Coronary artery (tissue), 2 donors: ENCODE results near the gene SORCS3.

Experiments
- DNase-seq: peaks from one replicate; pipeline ENCODE4 v3.0.0-alpha.2; 2017; ENCODE audit warnings: low spot score
- H3K27ac ChIP-seq, 2 donors: fragments of 200-600 bp; sonication (generic); one replicate each; pipeline ENCODE4 v1.5.1; 2016 to 2019
- H3K4me3 ChIP-seq: fragments of 200-600 bp; sonication (generic); 2 replicates; pipeline ENCODE4 v1.5.1; 2016; ENCODE audit warnings: mild to moderate bottlenecking, moderate library complexity
- CTCF ChIP-seq: fragments of 200-600 bp; sonication (generic); IDR thresholded peaks from one replicate; pipeline ENCODE4 v1.5.1; 2019; ENCODE audit warnings: antibody characterized with exemption

Gene SORCS3

GRCh38 chr10:105253515-105254212 is 612.6 kb downstream of the SORCS3 start:
- no peak for DNase-seq
- no peak overlapping the region for H3K4me3 ChIP-seq
- TF ChIP-seq CTCF = no peak
- no peak overlapping the region for H3K27ac ChIP-seq

- DNase-seq = no peak
- no peak overlapping the region for H3K4me3 ChIP-seq
- H3K27ac ChIP-seq = no peak overlapping the region
- TF ChIP-seq CTCF = no peak
Measured at GRCh38 chr10:105258036-105258673, 617.1 kb downstream of the SORCS3 start.

- DNase-seq = no peak
- TF ChIP-seq CTCF = no peak
- Histone ChIP-seq H3K4me3 (no peak overlapping the region), H3K27ac (no peak overlapping the region)
Measured at GRCh38 chr10:105258674-105259065, 617.6 kb downstream of the SORCS3 start.

GRCh38 chr10:105259201-105259600 is 618.1 kb downstream of the SORCS3 start:
- DNase-seq = no peak
- H3K4me3 ChIP-seq = no peak overlapping the region
- H3K27ac ChIP-seq = no peak overlapping the region
- TF ChIP-seq CTCF = no peak

GRCh38 chr10:105262666-105263065 is 621.6 kb downstream of the SORCS3 start:
- TF ChIP-seq CTCF = no peak
- no peak for DNase-seq
- H3K4me3 ChIP-seq = no peak overlapping the region
- H3K27ac ChIP-seq = no peak overlapping the region

- no peak overlapping the region for H3K27ac ChIP-seq
- TF ChIP-seq CTCF = no peak
- no peak overlapping the region for H3K4me3 ChIP-seq
- DNase-seq = no peak
Measured at GRCh38 chr10:105266966-105267539, 626.0 kb downstream of the SORCS3 start.

GRCh38 chr10:105268961-105269360 is 627.9 kb downstream of the SORCS3 start:
- Histone ChIP-seq H3K4me3 (no peak overlapping the region), H3K27ac (no peak overlapping the region)
- TF ChIP-seq CTCF = no peak
- DNase-seq = no peak
